ENCODE data around the gene ZFAND3.

Gene ZFAND3

GRCh38 chr6:38156818-38157565 is 337.5 kb downstream of the ZFAND3 start:
- H3K4me3 ChIP-seq (ENCODE audit: low read depth, low read length): no peak overlapping the region
- TF ChIP-seq CTCF (conservative IDR thresholded peaks at IDR 0.05; ENCODE audit: low read depth, low read length): no peak
- DNase-seq (ENCODE audit: low read depth): no peak

GRCh38 chr6:38157905-38158304 is 338.4 kb downstream of the ZFAND3 start:
- no peak overlapping the region for H3K4me3 ChIP-seq (ENCODE audit: low read depth, low read length)
- no peak for DNase-seq (ENCODE audit: low read depth)
- no peak for TF ChIP-seq CTCF (conservative IDR thresholded peaks at IDR 0.05; ENCODE audit: low read depth, low read length)

- no peak for TF ChIP-seq CTCF (conservative IDR thresholded peaks at IDR 0.05; ENCODE audit: low read depth, low read length)
- DNase-seq (ENCODE audit: low read depth): no peak
- no peak overlapping the region for H3K4me3 ChIP-seq (ENCODE audit: low read depth, low read length)
These were observed 339.3 kb downstream of the ZFAND3 start for GRCh38 chr6:38158762-38159350.

- TF ChIP-seq CTCF (conservative IDR thresholded peaks at IDR 0.05; ENCODE audit: low read depth, low read length): no peak
- H3K4me3 ChIP-seq (ENCODE audit: low read depth, low read length): no peak overlapping the region
- no peak for DNase-seq (ENCODE audit: low read depth)
These were observed 340.1 kb downstream of the ZFAND3 start for GRCh38 chr6:38159596-38159995.

- no peak for TF ChIP-seq CTCF (conservative IDR thresholded peaks at IDR 0.05; ENCODE audit: low read depth, low read length)
- no peak overlapping the region for H3K4me3 ChIP-seq (ENCODE audit: low read depth, low read length)
- DNase-seq (ENCODE audit: low read depth): no peak
These were observed 341.3 kb downstream of the ZFAND3 start for GRCh38 chr6:38160831-38161230.

DNA sequence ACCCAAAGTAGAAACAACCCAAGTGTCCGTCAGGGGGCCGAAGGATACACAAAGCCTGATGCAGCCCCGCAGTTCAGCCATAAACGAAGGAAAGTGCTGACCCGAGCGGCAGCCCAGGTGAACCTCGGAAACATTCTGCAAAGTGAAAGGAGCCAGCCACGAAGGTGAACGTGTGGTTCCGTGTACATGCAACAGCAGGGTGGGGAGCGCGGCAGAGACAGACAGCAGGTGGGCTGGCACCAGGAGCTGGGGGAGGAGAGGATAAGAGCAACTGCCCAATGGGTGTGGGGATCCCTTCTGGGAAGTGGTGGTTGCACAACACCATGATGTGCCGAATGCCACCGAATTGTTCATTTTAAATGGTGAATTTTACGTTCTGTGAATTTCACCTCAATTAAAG is 341.8 kb downstream of the ZFAND3 start:
- no peak overlapping the region for H3K4me3 ChIP-seq (ENCODE audit: low read depth, low read length)
- TF ChIP-seq CTCF (conservative IDR thresholded peaks at IDR 0.05; ENCODE audit: low read depth, low read length): no peak
- no peak for DNase-seq (ENCODE audit: low read depth)

Data from choroid plexus epithelial cell (primary cell).